ENCODE measurements around the gene PLA2G6. TPM values are rescaled to one million over a fixed set of nuclear protein-coding genes. Genes with fewer than 3 reads are reported as not detected.
"Not testable (repeated sequence)": the region's sequence is repeated elsewhere in the genome, so short reads cannot be mapped to it uniquely, and the experiment has no call there.

PLA2G6 gene
- total RNA-seq, 2 experiments from 2014 or later: 31.5 to 32.2 TPM

- DNase-seq: no peak
- H3K4me1 Mint-ChIP-seq: peaks cover 2% of the 10 kb centered on the region
- no peaks in the 10 kb centered on the region for H3K9me3 Mint-ChIP-seq
- H3K27me3 Mint-ChIP-seq: peaks cover 1% of the 10 kb centered on the region
- no peak overlapping the region for H3K27ac Mint-ChIP-seq
- no peak overlapping the region for H3K4me3 Mint-ChIP-seq
- no peaks in the 10 kb centered on the region for H3K36me3 Mint-ChIP-seq
These were observed 6.0 kb upstream of the PLA2G6 start for GRCh38 chr22:38187413-38188212.

- H3K4me3 Mint-ChIP-seq: no peak overlapping the region
- no peak for DNase-seq
- peaks cover under 1% of the 10 kb centered on the region for H3K36me3 Mint-ChIP-seq
- peaks cover 6% of the 10 kb centered on the region for H3K4me1 Mint-ChIP-seq
- no peaks in the 10 kb centered on the region for H3K9me3 Mint-ChIP-seq
- H3K27me3 Mint-ChIP-seq: no peaks in the 10 kb centered on the region
- H3K27ac Mint-ChIP-seq: no peak overlapping the region
These were observed 4.8 kb upstream of the PLA2G6 start for GRCh38 chr22:38186429-38186828.

GRCh38 chr22:38184788-38185187 lies 3.2 kb upstream of the PLA2G6 start:
- Mint-ChIP-seq H3K36me3 (peaks cover 1% of the 10 kb centered on the region), H3K9me3 (no peaks in the 10 kb centered on the region), H3K27me3 (no peaks in the 10 kb centered on the region), H3K27ac (no peak overlapping the region), H3K4me3 (no peak overlapping the region), H3K4me1 (peaks cover 22% of the 10 kb centered on the region)
- DNase-seq: no peak

GRCh38 chr22:38180841-38181452 lies 683 bp downstream of the PLA2G6 start:
- peak overlapping the region; percentile 93 for H3K4me3 Mint-ChIP-seq
- DNase-seq: peak; percentile 25
- peaks cover 3% of the 10 kb centered on the region for H3K36me3 Mint-ChIP-seq
- peaks cover 46% of the 10 kb centered on the region for H3K4me1 Mint-ChIP-seq
- H3K27me3 Mint-ChIP-seq: no peaks in the 10 kb centered on the region
- no peaks in the 10 kb centered on the region for H3K9me3 Mint-ChIP-seq
- peak overlapping the region; percentile 94 for H3K27ac Mint-ChIP-seq

- H3K9me3 Mint-ChIP-seq, H3K27me3 Mint-ChIP-seq, H3K36me3 Mint-ChIP-seq, DNase-seq, H3K4me3 Mint-ChIP-seq: not testable (repeated sequence)
- peaks cover 49% of the 10 kb centered on the region for H3K4me1 Mint-ChIP-seq
- H3K27ac Mint-ChIP-seq: peak overlapping the region; percentile 75
These were observed 3.1 kb downstream of the PLA2G6 start for GRCh38 chr22:38178605-38178937.

- no peaks in the 10 kb centered on the region for H3K27me3 Mint-ChIP-seq
- H3K4me1 Mint-ChIP-seq: peaks cover 51% of the 10 kb centered on the region
- DNase-seq: no peak
- H3K4me3 Mint-ChIP-seq: no peak overlapping the region
- H3K9me3 Mint-ChIP-seq: no peaks in the 10 kb centered on the region
- H3K27ac Mint-ChIP-seq: peak overlapping the region; percentile 23
- H3K36me3 Mint-ChIP-seq: peaks cover 5% of the 10 kb centered on the region
These were observed 3.6 kb downstream of the PLA2G6 start for GRCh38 chr22:38177926-38178604.

GRCh38 chr22:38177571-38177925 lies 4.1 kb downstream of the PLA2G6 start:
- not testable (repeated sequence) for DNase-seq, H3K4me3 Mint-ChIP-seq, H3K27me3 Mint-ChIP-seq, H3K9me3 Mint-ChIP-seq, H3K36me3 Mint-ChIP-seq
- Mint-ChIP-seq H3K4me1 (peaks cover 54% of the 10 kb centered on the region), H3K27ac (peak overlapping the region; percentile 23)

- peak overlapping the region; percentile 81 for H3K27ac Mint-ChIP-seq
- H3K9me3 Mint-ChIP-seq: no peaks in the 10 kb centered on the region
- no peak for DNase-seq
- H3K4me3 Mint-ChIP-seq: no peak overlapping the region
- peaks cover 57% of the 10 kb centered on the region for H3K4me1 Mint-ChIP-seq
- peaks cover 5% of the 10 kb centered on the region for H3K36me3 Mint-ChIP-seq
- no peaks in the 10 kb centered on the region for H3K27me3 Mint-ChIP-seq
These were observed 4.6 kb downstream of the PLA2G6 start for GRCh38 chr22:38177044-38177443.

- DNase-seq: peak; percentile 60
- H3K4me3 Mint-ChIP-seq: peak overlapping the region; percentile 14
- H3K9me3 Mint-ChIP-seq: no peaks in the 10 kb centered on the region
- peaks cover 3% of the 10 kb centered on the region for H3K36me3 Mint-ChIP-seq
- peaks cover 54% of the 10 kb centered on the region for H3K4me1 Mint-ChIP-seq
- H3K27me3 Mint-ChIP-seq: no peaks in the 10 kb centered on the region
- H3K27ac Mint-ChIP-seq: peak overlapping the region; percentile 81
These were observed 5.4 kb downstream of the PLA2G6 start for GRCh38 chr22:38176170-38176741.

- H3K27ac Mint-ChIP-seq: peak overlapping the region; percentile 81
- H3K4me1 Mint-ChIP-seq: peaks cover 47% of the 10 kb centered on the region
These were observed 6.2 kb downstream of the PLA2G6 start for GRCh38 chr22:38175206-38176118.

GRCh38 chr22:38174626-38175025 lies 7.0 kb downstream of the PLA2G6 start:
- no peak for DNase-seq
- H3K4me1 Mint-ChIP-seq: peaks cover 40% of the 10 kb centered on the region
- peak overlapping the region; percentile 59 for H3K27ac Mint-ChIP-seq
- H3K4me3 Mint-ChIP-seq: no peak overlapping the region
- H3K9me3 Mint-ChIP-seq: no peaks in the 10 kb centered on the region
- H3K27me3 Mint-ChIP-seq: no peaks in the 10 kb centered on the region
- H3K36me3 Mint-ChIP-seq: peaks cover 3% of the 10 kb centered on the region

More at GRCh38 chr22:38175206-38176118, 6.2 kb downstream of the PLA2G6 start:
- Mint-ChIP-seq H3K4me3 (no peak overlapping the region), H3K27me3 (no peaks in the 10 kb centered on the region), H3K36me3 (peaks cover 3% of the 10 kb centered on the region), H3K9me3 (no peaks in the 10 kb centered on the region)
- no peak for DNase-seq

- Mint-ChIP-seq H3K9me3 (no peaks in the 10 kb centered on the region), H3K4me3 (no peak overlapping the region), H3K27me3 (no peaks in the 10 kb centered on the region), H3K36me3 (peaks cover 4% of the 10 kb centered on the region), H3K27ac (peak overlapping the region; percentile 88), H3K4me1 (peaks cover 36% of the 10 kb centered on the region)
- no peak for DNase-seq
These were observed 8.1 kb downstream of the PLA2G6 start for GRCh38 chr22:38173641-38173906.

- peak overlapping the region; percentile 88 for H3K27ac Mint-ChIP-seq
- H3K27me3 Mint-ChIP-seq: no peaks in the 10 kb centered on the region
- peaks cover 4% of the 10 kb centered on the region for H3K36me3 Mint-ChIP-seq
- H3K4me3 Mint-ChIP-seq: no peak overlapping the region
- H3K4me1 Mint-ChIP-seq: peaks cover 35% of the 10 kb centered on the region
- peak; percentile 44 for DNase-seq
- H3K9me3 Mint-ChIP-seq: no peaks in the 10 kb centered on the region
These were observed 8.6 kb downstream of the PLA2G6 start for GRCh38 chr22:38172832-38173640.

Measured in activated naive CD8-positive, alpha-beta T cell treated with anti-CD3 and anti-CD28 coated beads for 36 hours (primary cell).